ENCODE data around the gene PRKCE.

PRKCE gene

DNA sequence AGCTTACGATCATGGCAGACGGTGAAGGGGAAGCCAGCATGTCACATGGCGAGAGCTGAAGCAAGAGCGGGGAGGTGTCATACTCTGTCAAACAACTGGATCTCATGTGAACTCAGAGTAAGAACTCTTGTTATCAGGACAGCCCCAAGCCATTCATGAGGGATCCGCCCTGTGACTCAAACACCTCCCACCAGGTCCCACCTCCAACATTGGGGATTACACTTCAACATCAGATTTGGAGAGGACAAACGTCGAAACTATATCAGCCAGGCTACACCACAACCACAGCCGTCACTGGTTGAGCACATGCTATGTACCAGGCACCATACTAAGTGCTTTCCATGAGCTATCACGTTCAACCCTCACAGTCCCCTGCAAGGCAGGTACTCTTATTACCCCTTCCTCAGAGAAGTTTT lies 293.8 kb downstream of the PRKCE start:
- Mint-ChIP-seq H3K27ac (no peak overlapping the region), H3K9me3 (no peaks in the 10 kb centered on the region), H3K4me1 (ENCODE audit: low read depth) (peaks cover 8% of the 10 kb centered on the region), H3K36me3 (ENCODE audit: low read depth) (no peaks in the 10 kb centered on the region), H3K4me3 (no peak overlapping the region), H3K27me3 (no peaks in the 10 kb centered on the region)
- intact Hi-C loops (cut with micrococcal nuclease) = no loop called here

GRCh38 chr2:45946023-45946422 lies 294.5 kb downstream of the PRKCE start:
- Mint-ChIP-seq H3K4me3 (no peak overlapping the region), H3K36me3 (ENCODE audit: low read depth) (no peaks in the 10 kb centered on the region), H3K27ac (no peak overlapping the region), H3K27me3 (no peaks in the 10 kb centered on the region), H3K4me1 (ENCODE audit: low read depth) (peaks cover 8% of the 10 kb centered on the region), H3K9me3 (no peaks in the 10 kb centered on the region)
- intact Hi-C loops (cut with micrococcal nuclease) = no loop called here

GRCh38 chr2:45950606-45951005 lies 299.1 kb downstream of the PRKCE start:
- Mint-ChIP-seq H3K27me3 (no peaks in the 10 kb centered on the region), H3K9me3 (no peaks in the 10 kb centered on the region), H3K36me3 (ENCODE audit: low read depth) (no peaks in the 10 kb centered on the region), H3K4me1 (ENCODE audit: low read depth) (no peaks in the 10 kb centered on the region), H3K4me3 (no peak overlapping the region), H3K27ac (no peak overlapping the region)
- intact Hi-C loops (cut with micrococcal nuclease) = no loop called here

- no peak overlapping the region for H3K27ac Mint-ChIP-seq
- intact Hi-C loops (cut with micrococcal nuclease) = no loop called here
- H3K4me3 Mint-ChIP-seq = no peak overlapping the region
- H3K9me3 Mint-ChIP-seq = no peaks in the 10 kb centered on the region
- H3K36me3 Mint-ChIP-seq (ENCODE audit: low read depth) = no peaks in the 10 kb centered on the region
- H3K4me1 Mint-ChIP-seq (ENCODE audit: low read depth) = no peaks in the 10 kb centered on the region
- H3K27me3 Mint-ChIP-seq = no peaks in the 10 kb centered on the region
Observed at GRCh38 chr2:45951025-45951727, 299.7 kb downstream of the PRKCE start.

DNA sequence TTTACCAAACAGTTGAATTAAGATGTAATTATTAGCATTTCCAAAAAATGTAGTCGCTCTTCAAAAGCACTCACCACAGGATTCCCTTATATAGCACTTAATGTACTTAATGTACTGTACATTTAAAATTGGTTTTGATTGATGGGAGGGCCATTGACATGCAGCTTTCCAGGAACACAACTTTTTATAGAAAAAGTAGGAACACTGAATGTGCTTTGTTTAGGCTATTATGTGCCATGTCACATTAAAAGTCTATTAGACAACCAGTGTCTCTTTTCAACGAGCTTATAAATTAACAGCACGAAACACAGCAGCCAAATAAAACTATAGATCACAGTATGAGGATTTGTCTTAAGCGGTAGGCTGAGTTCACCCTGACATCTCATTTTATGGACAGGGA lies 301.1 kb downstream of the PRKCE start:
- no peaks in the 10 kb centered on the region for H3K4me1 Mint-ChIP-seq (ENCODE audit: low read depth)
- no peaks in the 10 kb centered on the region for H3K9me3 Mint-ChIP-seq
- H3K36me3 Mint-ChIP-seq (ENCODE audit: low read depth) = no peaks in the 10 kb centered on the region
- no peak overlapping the region for H3K27ac Mint-ChIP-seq
- no peak overlapping the region for H3K4me3 Mint-ChIP-seq
- no peaks in the 10 kb centered on the region for H3K27me3 Mint-ChIP-seq
- intact Hi-C loops (cut with micrococcal nuclease) = no loop called here

DNA sequence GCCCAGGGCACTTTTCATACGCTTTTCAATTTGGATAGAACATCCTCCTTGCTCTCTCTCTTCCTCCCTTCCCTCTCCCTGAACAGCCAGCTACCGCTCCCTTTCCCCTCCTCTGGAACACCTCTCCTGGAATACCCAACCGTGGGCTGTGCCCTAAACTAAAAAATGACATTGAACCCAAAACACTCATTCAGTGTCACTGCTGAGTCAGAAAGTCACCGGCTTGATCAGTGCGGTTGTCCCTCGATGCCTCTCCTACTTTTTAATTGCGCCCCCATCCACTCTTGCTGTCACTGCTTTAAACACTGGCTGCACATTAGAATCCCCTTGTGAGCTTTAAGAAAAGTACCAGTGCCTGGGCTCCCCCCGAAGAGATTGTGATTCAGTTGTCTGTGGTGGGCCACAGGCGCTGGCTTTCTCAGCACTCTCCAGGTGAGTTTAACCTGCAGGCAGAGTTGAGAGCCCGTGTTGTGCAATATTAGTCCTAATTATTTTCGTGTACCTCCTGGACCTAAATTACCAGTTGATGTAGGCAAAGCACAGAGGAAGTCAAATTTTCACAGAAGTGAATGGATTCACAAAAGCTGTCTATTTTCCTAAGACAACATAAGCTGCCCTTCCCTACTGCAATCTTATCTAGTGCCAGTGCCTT lies 302.0 kb downstream of the PRKCE start:
- no peaks in the 10 kb centered on the region for H3K36me3 Mint-ChIP-seq (ENCODE audit: low read depth)
- H3K4me3 Mint-ChIP-seq = no peak overlapping the region
- H3K9me3 Mint-ChIP-seq = no peaks in the 10 kb centered on the region
- no peaks in the 10 kb centered on the region for H3K4me1 Mint-ChIP-seq (ENCODE audit: low read depth)
- H3K27me3 Mint-ChIP-seq = no peaks in the 10 kb centered on the region
- H3K27ac Mint-ChIP-seq = no peak overlapping the region
- intact Hi-C loops (cut with micrococcal nuclease) = no loop called here

DNA sequence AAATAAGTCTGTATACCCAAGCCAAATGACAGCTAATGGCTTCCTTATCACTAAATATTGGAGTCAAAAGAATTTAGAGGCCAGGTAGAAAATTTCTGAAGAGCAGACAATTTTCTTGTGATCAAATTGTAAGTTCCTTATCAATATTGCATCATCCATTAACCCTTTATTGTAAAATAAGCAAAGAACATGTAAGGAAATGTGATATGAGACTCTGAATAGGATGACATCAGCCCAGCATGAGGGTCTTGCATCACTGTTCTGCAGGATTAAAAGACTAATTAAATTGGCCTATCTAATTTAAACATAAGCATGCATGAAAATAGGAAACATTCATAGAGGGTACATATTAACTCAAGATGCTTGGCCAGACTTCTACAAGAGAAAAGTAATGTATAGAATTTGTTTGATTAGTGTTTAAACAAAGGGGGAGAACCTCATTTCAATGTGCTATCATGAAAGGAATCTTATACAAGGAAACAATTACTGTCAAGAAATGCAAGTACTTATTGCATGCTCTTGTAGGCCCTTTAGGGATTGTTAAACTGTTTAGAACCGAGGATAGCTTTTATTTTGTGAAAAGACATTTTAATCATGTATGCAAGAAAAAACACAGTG lies 302.9 kb downstream of the PRKCE start:
- no peaks in the 10 kb centered on the region for H3K36me3 Mint-ChIP-seq (ENCODE audit: low read depth)
- no peaks in the 10 kb centered on the region for H3K4me1 Mint-ChIP-seq (ENCODE audit: low read depth)
- H3K4me3 Mint-ChIP-seq = no peak overlapping the region
- intact Hi-C loops (cut with micrococcal nuclease) = no loop called here
- no peaks in the 10 kb centered on the region for H3K27me3 Mint-ChIP-seq
- H3K9me3 Mint-ChIP-seq = no peaks in the 10 kb centered on the region
- no peak overlapping the region for H3K27ac Mint-ChIP-seq

DNA sequence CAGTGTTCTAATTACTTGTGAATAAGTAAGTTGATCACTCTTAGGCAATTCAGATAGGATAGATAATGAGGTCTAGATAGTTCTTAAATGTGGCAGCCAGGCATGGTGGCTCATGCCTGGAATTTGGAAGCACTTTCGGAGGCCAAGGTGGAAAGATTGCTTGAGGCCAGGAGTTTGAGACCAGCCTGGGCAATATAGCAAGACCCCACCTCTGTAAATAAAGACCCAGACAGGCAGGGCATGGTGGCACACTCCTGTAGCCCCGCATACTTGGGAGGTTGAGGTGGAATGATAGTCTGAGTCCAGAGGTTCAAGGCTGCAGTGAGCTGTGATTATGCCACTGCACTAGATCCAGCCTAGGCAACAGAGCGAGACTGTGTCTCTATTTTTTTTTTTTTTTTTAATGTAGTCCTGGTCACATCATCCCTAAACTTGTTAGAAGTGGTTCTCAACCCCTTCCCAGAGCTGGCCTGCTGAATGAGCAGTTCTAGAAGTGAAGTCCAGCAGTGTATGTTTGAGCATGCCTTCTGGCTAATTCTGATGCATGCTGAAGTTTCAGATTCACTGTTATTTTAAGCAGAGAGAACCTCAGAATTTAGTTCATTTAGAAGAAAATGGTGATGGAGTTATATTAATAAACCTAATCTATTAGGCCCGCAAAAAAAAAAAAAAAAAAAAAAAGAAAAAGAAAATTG lies 306.2 kb downstream of the PRKCE start:
- Mint-ChIP-seq H3K4me3 (no peak overlapping the region), H3K27ac (no peak overlapping the region), H3K9me3 (no peaks in the 10 kb centered on the region), H3K27me3 (no peaks in the 10 kb centered on the region), H3K36me3 (ENCODE audit: low read depth) (no peaks in the 10 kb centered on the region), H3K4me1 (ENCODE audit: low read depth) (no peaks in the 10 kb centered on the region)
- intact Hi-C loops (cut with micrococcal nuclease) = no loop called here

DNA sequence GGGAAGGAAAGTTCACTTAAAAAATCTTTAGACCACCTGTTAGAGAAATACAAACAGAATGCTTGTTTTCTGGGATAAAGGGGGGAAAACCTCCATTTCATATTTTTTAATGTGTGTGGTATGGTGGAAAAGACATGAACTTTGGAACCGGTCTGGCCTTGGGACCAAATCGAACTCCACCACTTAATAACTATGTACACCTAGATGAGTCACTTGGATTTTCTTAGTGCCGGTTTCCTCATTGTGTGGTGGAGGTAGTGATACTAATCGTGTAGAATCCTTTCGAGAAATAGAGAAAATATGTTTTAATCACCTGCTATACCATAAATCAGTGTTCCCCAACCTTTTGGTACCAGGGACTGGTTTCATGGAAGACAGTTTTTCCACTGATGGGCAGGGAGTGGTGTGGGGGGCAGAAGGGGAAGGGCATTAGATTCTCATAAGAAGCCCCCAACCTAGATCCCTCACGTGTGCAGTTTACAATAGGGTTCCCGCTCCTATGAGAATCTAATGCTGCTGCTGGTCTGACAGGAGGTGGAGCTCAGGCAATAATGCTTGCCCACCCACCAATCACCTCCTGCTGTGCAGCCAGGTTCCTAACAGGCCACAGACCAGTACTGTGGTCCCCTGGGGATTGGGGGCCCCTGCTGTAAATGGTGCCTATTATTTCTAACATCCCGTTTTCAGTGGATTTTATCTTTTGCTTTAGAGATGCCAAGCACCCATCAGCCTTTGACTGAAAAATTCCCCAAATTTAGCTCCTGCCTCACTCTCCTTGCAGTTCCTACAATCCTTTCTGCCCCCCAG lies 308.8 kb downstream of the PRKCE start:
- no peak overlapping the region for H3K27ac Mint-ChIP-seq
- no peaks in the 10 kb centered on the region for H3K9me3 Mint-ChIP-seq
- H3K36me3 Mint-ChIP-seq (ENCODE audit: low read depth) = no peaks in the 10 kb centered on the region
- no peaks in the 10 kb centered on the region for H3K27me3 Mint-ChIP-seq
- no peak overlapping the region for H3K4me3 Mint-ChIP-seq
- peaks cover 11% of the 10 kb centered on the region for H3K4me1 Mint-ChIP-seq (ENCODE audit: low read depth)
- intact Hi-C loops (cut with micrococcal nuclease) = no loop called here

- Mint-ChIP-seq H3K4me3 (no peak overlapping the region), H3K36me3 (ENCODE audit: low read depth) (no peaks in the 10 kb centered on the region), H3K4me1 (ENCODE audit: low read depth) (peaks cover 11% of the 10 kb centered on the region), H3K9me3 (no peaks in the 10 kb centered on the region), H3K27me3 (no peaks in the 10 kb centered on the region), H3K27ac (no peak overlapping the region)
- intact Hi-C loops (cut with micrococcal nuclease) = no loop called here
Observed at GRCh38 chr2:45962177-45962921, 310.9 kb downstream of the PRKCE start.

DNA sequence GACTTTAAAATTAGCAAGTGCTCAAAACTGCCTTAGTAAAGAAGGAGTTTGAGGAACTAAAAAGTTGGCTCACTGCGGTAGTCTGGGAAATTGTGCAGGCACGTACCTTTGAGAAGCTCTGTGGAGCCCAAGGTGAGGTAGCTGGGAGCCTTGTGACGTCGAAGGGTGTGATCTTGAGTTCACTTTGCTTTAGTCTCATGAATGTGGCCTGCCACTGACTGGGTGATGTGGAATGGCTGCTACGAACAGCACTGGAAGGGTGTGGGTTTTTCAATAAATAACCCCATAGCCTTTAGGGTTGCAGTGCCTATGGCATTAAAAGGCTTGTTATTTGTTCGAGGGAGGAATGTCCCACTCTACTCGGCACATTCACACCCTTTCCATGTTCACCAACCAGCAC lies 312.3 kb downstream of the PRKCE start:
- intact Hi-C loops (cut with micrococcal nuclease) = no loop called here
- no peak overlapping the region for H3K27ac Mint-ChIP-seq
- H3K9me3 Mint-ChIP-seq = no peaks in the 10 kb centered on the region
- no peaks in the 10 kb centered on the region for H3K27me3 Mint-ChIP-seq
- H3K36me3 Mint-ChIP-seq (ENCODE audit: low read depth) = no peaks in the 10 kb centered on the region
- no peak overlapping the region for H3K4me3 Mint-ChIP-seq
- peaks cover 11% of the 10 kb centered on the region for H3K4me1 Mint-ChIP-seq (ENCODE audit: low read depth)

DNA sequence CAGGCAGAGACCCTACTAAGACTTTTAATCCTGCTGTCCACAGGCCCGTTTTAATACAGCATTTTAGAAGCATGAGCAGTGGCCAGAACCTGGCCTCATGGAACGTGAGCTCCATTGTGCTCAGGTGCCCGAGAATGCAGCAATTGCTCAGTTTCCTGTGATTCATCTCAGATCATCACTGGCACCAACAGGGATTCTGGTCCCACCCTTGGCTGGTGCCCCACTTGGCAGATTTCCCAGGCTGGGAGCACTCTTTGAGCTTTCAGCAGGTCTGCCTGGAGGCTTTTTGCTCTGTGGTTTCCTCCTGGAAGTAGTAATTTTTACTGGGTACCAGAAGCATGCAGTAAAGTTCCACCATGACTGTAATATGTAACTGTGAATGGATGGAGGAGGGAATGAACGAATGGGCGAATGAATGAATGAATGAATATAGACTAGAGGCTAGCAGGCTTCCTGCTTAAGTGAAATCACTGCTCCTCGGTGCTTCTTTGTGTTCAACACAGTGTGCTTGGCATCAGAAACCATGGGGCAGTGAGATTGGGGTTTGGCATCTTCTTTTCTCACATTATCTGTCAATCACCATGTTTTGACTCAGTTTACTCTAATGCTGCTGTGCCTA lies 312.9 kb downstream of the PRKCE start:
- intact Hi-C loops (cut with micrococcal nuclease) = no loop called here
- Mint-ChIP-seq H3K4me1 (ENCODE audit: low read depth) (peaks cover 11% of the 10 kb centered on the region), H3K27ac (no peak overlapping the region), H3K27me3 (no peaks in the 10 kb centered on the region), H3K9me3 (no peaks in the 10 kb centered on the region), H3K4me3 (no peak overlapping the region), H3K36me3 (ENCODE audit: low read depth) (no peaks in the 10 kb centered on the region)

DNA sequence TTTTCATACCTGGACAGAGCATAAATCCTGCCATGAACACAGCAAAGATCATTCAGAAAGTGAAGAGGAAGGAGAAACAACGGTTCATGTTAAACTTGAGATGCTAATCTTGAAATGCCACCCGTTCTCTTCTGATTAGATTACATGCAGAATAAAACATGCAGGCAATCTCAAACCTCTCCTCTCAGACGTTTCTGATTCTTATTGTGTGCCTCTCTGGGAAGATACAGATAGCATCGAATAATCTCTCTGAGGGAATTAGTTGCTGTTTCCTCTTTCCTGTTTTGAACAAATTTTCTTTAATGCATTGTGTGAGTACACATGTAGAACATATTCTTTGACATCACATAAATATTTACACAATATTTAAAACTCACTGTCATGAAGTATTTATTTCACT lies 313.4 kb downstream of the PRKCE start:
- H3K4me3 Mint-ChIP-seq = no peak overlapping the region
- peaks cover 11% of the 10 kb centered on the region for H3K4me1 Mint-ChIP-seq (ENCODE audit: low read depth)
- H3K27ac Mint-ChIP-seq = no peak overlapping the region
- intact Hi-C loops (cut with micrococcal nuclease) = no loop called here
- no peaks in the 10 kb centered on the region for H3K27me3 Mint-ChIP-seq
- H3K36me3 Mint-ChIP-seq (ENCODE audit: low read depth) = no peaks in the 10 kb centered on the region
- no peaks in the 10 kb centered on the region for H3K9me3 Mint-ChIP-seq
